ENCODE data around the gene WDSUB1.
A peak's percentile ranks its signal among the peaks of the same experiment; 100 is the strongest.

WDSUB1 gene

GRCh38 chr2:159224061-159224813 lies 62.3 kb downstream of the WDSUB1 start:
- DNase-seq (ENCODE audit: low spot score) = no peak

GRCh38 chr2:159219394-159219998 lies 67.0 kb downstream of the WDSUB1 start:
- DNase-seq (ENCODE audit: low spot score) = no peak

GRCh38 chr2:159218389-159218788 lies 68.1 kb downstream of the WDSUB1 start:
- no peak for DNase-seq (ENCODE audit: low spot score)

GRCh38 chr2:159217676-159218075 lies 68.8 kb downstream of the WDSUB1 start:
- no peak for DNase-seq (ENCODE audit: low spot score)

GRCh38 chr2:159215116-159215515 lies 71.4 kb downstream of the WDSUB1 start:
- DNase-seq (ENCODE audit: low spot score) = no peak

- DNase-seq (ENCODE audit: low spot score) = no peak
These were observed 72.1 kb downstream of the WDSUB1 start for GRCh38 chr2:159214325-159214865.

GRCh38 chr2:159213296-159213695 lies 73.2 kb downstream of the WDSUB1 start:
- DNase-seq (ENCODE audit: low spot score) = no peak

- DNase-seq (ENCODE audit: low spot score) = no peak
These were observed 74.8 kb downstream of the WDSUB1 start for GRCh38 chr2:159211447-159212396.

GRCh38 chr2:159209341-159210306 lies 76.9 kb downstream of the WDSUB1 start:
- no peak for DNase-seq (ENCODE audit: low spot score)

- DNase-seq (ENCODE audit: low spot score) = no peak
These were observed 78.1 kb downstream of the WDSUB1 start for GRCh38 chr2:159208438-159208837.

- DNase-seq (ENCODE audit: low spot score) = no peak
These were observed 79.6 kb downstream of the WDSUB1 start for GRCh38 chr2:159206736-159207380.

GRCh38 chr2:159204381-159205144 lies 81.9 kb downstream of the WDSUB1 start:
- DNase-seq (ENCODE audit: low spot score) = no peak

GRCh38 chr2:159202568-159203071 lies 83.9 kb downstream of the WDSUB1 start:
- DNase-seq (ENCODE audit: low spot score) = peak; percentile 70

- DNase-seq (ENCODE audit: low spot score) = no peak
These were observed 85.0 kb downstream of the WDSUB1 start for GRCh38 chr2:159201360-159202063.

- DNase-seq (ENCODE audit: low spot score) = no peak
These were observed 86.0 kb downstream of the WDSUB1 start for GRCh38 chr2:159200498-159200897.

- no peak for DNase-seq (ENCODE audit: low spot score)
These were observed 86.6 kb downstream of the WDSUB1 start for GRCh38 chr2:159199761-159200465.

GRCh38 chr2:159199236-159199635 lies 87.3 kb downstream of the WDSUB1 start:
- DNase-seq (ENCODE audit: low spot score) = no peak

GRCh38 chr2:159196393-159196925 lies 90.0 kb downstream of the WDSUB1 start:
- DNase-seq (ENCODE audit: low spot score) = no peak
